B cell (primary cell): ENCODE results near the gene TELO2. TPM values are rescaled to one million over a fixed set of nuclear protein-coding genes. Genes with fewer than 3 reads are reported as not detected.
"Not testable (repeated sequence)": the region's sequence is repeated elsewhere in the genome, so short reads cannot be mapped to it uniquely, and the experiment has no call there.

Experiments used
- ATAC-seq: fragments of 200-7000 bp; cut with Tn5 transposase; one replicate; pipeline ENCODE4 v1.10.0; 2021; ENCODE audit warnings: low read depth, mild to moderate bottlenecking, moderate number of reproducible peaks, moderate library complexity
- CTCF ChIA-PET: fragments of 350-600 bp; sonication (Branson Sonifier 250); formaldehyde crosslinking; loops from one replicate; lab custom pipeline; 2021; ENCODE audit warnings: antibody characterized with exemption, inconsistent platforms; lab: Charles Lee
- POLR2A ChIA-PET: fragments of 350-600 bp; sonication (Branson Sonifier 250); formaldehyde crosslinking; loops from one replicate; lab custom pipeline; 2021; ENCODE audit warnings: antibody characterized with exemption; lab: Charles Lee
- DNase-seq: peaks from one replicate; pipeline ENCODE4 v3.0.0; 2013
- H2AFZ ChIP-seq: 2 replicates; pipeline ENCODE4 v1.6.1; 2012; ENCODE audit warnings: mild to moderate bottlenecking, low read depth, low read length; ENCODE audit not compliant: insufficient read depth, poor library complexity, severe bottlenecking
- H3K27ac ChIP-seq, 2 donors: 1 replicate in 1 of 2; 2 replicates in 1 of 2; pipeline ENCODE4 v1.5.1; 2012 to 2013; ENCODE audit warnings: low read length in 2 of 2, mild to moderate bottlenecking in 2 of 2, moderate library complexity in 1 of 2
- H3K27me3 ChIP-seq, 4 experiments: fragments of 200-600 bp in 1 of 4; sonication (generic) in 1 of 4; replicated peaks in 1 of 4; 1 replicate in 2 of 4; 2 replicates in 2 of 4; pipeline versions ENCODE4 v1.6.1 to v1.7.0; 2013 to 2016; ENCODE audit warnings: low read length in 3 of 4, mild to moderate bottlenecking in 2 of 4, mixed read lengths in 1 of 4, moderate library complexity in 1 of 4; ENCODE audit not compliant: insufficient read depth in 4 of 4, control insufficient read depth in 3 of 4; ENCODE audit errors: control extremely low read depth in 1 of 4
- H3K36me3 ChIP-seq, 2 experiments: replicated peaks in 1 of 2; 1 replicate in 1 of 2; 2 replicates in 1 of 2; pipeline versions ENCODE4 v1.6.1 to v1.7.1; 2013; ENCODE audit warnings: low read length in 1 of 2; ENCODE audit not compliant: insufficient read depth in 2 of 2, control insufficient read depth in 1 of 2; ENCODE audit errors: control extremely low read depth in 1 of 2, extremely low read depth in 1 of 2
- H3K4me1 ChIP-seq, 2 donors: fragments of 200-600 bp in 1 of 2; sonication (generic) in 1 of 2; 1 replicate in 1 of 2; 2 replicates in 1 of 2; pipeline versions ENCODE4 v1.5.1 to v1.6.1; 2013 to 2017; ENCODE audit warnings: low read length in 2 of 2; ENCODE audit not compliant: control insufficient read depth in 2 of 2, insufficient read depth in 2 of 2
- H3K4me2 ChIP-seq: replicated peaks from 2 replicates; pipeline ENCODE3; 2012; ENCODE audit warnings: mild to moderate bottlenecking, low read depth, low read length; ENCODE audit not compliant: poor library complexity, severe bottlenecking
- H3K4me3 ChIP-seq, 5 experiments: fragments of 200-600 bp in 1 of 5; sonication (generic) in 1 of 5; 1 replicate in 3 of 5; 2 replicates in 2 of 5; pipeline versions ENCODE4 v1.5.1 to v1.7.0; 2011 to 2016; ENCODE audit warnings: low read length in 4 of 5, mild to moderate bottlenecking in 4 of 5, low read depth in 2 of 5, control low read depth in 1 of 5, moderate library complexity in 1 of 5; ENCODE audit not compliant: insufficient read depth in 1 of 5; ENCODE audit errors: control extremely low read depth in 1 of 5, extremely low read depth in 1 of 5
- H3K79me2 ChIP-seq: fragments of 200-600 bp; sonication (generic); one replicate; pipeline ENCODE4 v1.6.0; 2016; ENCODE audit warnings: low read length; ENCODE audit not compliant: control insufficient read depth, insufficient read depth
- H3K9ac ChIP-seq: fragments of 200-600 bp; sonication (generic); 2 replicates; pipeline ENCODE4 v1.6.1; 2017; ENCODE audit warnings: mild to moderate bottlenecking, low read length, moderate library complexity
- H3K9me3 ChIP-seq, 3 donors: one replicate each; pipeline versions ENCODE4 v1.6.1 to v1.7.1; 2013; ENCODE audit warnings: low read length in 2 of 3; ENCODE audit not compliant: control insufficient read depth in 2 of 3, insufficient read depth in 1 of 3; ENCODE audit errors: control extremely low read depth in 1 of 3
- H4K20me1 ChIP-seq: 2 replicates; pipeline ENCODE4 v1.6.0; 2012; ENCODE audit warnings: mild to moderate bottlenecking, low read length; ENCODE audit not compliant: insufficient read depth, control insufficient read depth, poor library complexity, severe bottlenecking
- H3K27ac Mint-ChIP-seq: one replicate; pipeline ENCODE4 v1.8.0; 2021; ENCODE audit warnings: mixed read lengths
- H3K27me3 Mint-ChIP-seq: one replicate; pipeline ENCODE4 v1.8.0; 2021; ENCODE audit warnings: mixed read lengths
- H3K4me1 Mint-ChIP-seq: one replicate; pipeline ENCODE4 v1.8.0; 2021; ENCODE audit warnings: mixed read lengths
- H3K4me3 Mint-ChIP-seq: one replicate; pipeline ENCODE4 v1.8.0; 2021; ENCODE audit warnings: mixed read lengths
- H3K9me3 Mint-ChIP-seq: one replicate; pipeline ENCODE4 v1.8.0; 2022; ENCODE audit warnings: mixed read lengths; ENCODE audit not compliant: insufficient read depth
- EZH2 ChIP-seq: IDR thresholded peaks from 2 replicates; pipeline ENCODE4 v1.6.1; 2012; ENCODE audit warnings: borderline replicate concordance, low read depth, mild to moderate bottlenecking, moderate library complexity, low read length; ENCODE audit not compliant: insufficient read depth, poor library complexity, severe bottlenecking
- WGBS: methylation state at CpG from one replicate; pipeline ENCODE4 v1.1.5; 2013; ENCODE audit warnings: missing lambda C conversion rate; ENCODE audit not compliant: insufficient coverage; 5-methylcytosine and 5-hydroxymethylcytosine counted together
- intact Hi-C: fragments of 100-400 bp; cut with micrococcal nuclease; formaldehyde crosslinking; loops from one replicate; pipeline ENCODE4 v1.10.0; 2022
- polyA plus RNA-seq: library from polyadenylated mRNA; depleted of rRNA; stranded (reverse); fragments of >200 nt; gene quantifications from 2 replicates; pipeline ENCODE4 v1.2.3, GENCODE V29; 2012
- total RNA-seq, 2 donors: library from RNA; stranded (reverse); fragments of 120-200 nt in 1 of 2; gene quantifications; 1 replicate in 1 of 2; 2 replicates in 1 of 2; pipeline versions ENCODE4 v1.2.3 to v1.2.4, GENCODE V29; 2013 to 2022
- TF ChIP-seq, protein P1 (sequence below): fragments of 200-600 bp; IDR thresholded peaks from one replicate; pipeline ENCODE4 v1.8.0; 2022; ENCODE audit warnings: antibody characterized with exemption, mild to moderate bottlenecking

Gene TELO2
- total and polyA plus RNA-seq, 2 donors (not counting 1 experiment from before 2014, with no cell fraction given) = 81.9 to 136 TPM

DNA sequence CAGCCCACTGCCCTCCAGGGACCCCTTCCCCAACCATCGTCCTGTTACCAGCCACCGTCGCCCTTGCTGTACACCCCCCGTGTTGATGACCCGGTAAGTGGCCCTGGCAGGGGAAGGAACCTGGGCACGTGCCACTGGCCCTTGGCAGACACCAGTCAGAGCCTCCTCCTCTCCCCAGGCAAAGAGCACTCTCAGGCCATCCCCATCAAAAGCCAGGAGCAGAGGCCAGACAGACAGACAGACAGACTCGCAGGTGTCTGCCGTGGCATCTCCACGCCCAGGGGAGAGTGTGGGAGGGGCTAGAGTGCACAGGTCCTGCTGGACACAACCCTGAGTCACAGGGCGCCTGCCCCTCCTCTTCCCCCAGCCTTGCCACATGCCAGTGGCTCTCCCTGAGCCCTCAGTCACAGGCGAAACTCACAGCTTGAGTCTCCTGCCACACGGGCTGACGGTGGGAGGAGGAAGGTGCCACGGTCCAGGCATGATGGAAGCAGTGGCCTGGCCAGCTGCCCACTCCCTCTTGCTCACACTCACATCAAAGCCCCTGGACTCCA is 26.1 kb upstream of the TELO2 start:
- peaks cover 20 to 37% of the 10 kb centered on the region in 2 donors for H3K4me1 ChIP-seq

DNA sequence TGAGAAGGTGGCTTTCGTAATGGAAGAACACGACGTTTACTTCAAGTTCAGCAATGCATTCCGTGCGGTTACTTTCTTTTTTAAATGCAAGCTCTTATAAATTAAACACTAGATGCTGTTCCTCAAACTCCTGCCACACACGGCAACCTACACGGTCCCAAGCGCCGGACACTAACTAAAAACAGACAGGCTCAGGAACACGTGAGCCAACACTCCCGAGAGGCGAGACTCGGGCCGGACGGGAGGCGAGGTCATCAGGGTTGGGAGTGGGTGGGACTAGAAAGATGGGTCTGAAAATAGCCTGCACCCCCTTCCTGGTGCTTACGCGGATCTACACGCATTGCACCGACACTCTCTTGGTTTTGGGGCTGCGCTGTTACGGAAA is 24.7 kb upstream of the TELO2 start:
- Histone ChIP-seq H3K4me2 (no peak overlapping the region), H2AFZ (no peak overlapping the region), H3K27me3 (no peaks in the 10 kb centered on the region), H4K20me1 (peaks cover 43% of the 10 kb centered on the region), H3K4me1 (peaks cover 29 to 48% of the 10 kb centered on the region in 2 donors), H3K27ac (no peak overlapping the region), H3K9ac (no peak overlapping the region), H3K36me3 (peaks cover 1 to 11% of the 10 kb centered on the region in 2 experiments), H3K9me3 (no peaks in the 10 kb centered on the region), H3K79me2 (peaks cover 99% of the 10 kb centered on the region), H3K4me3 (no peak overlapping the region)
- Mint-ChIP-seq H3K27ac (peak overlapping the region; percentile 10), H3K4me1 (peaks cover 47% of the 10 kb centered on the region), H3K9me3 (no peaks in the 10 kb centered on the region), H3K27me3 (no peaks in the 10 kb centered on the region), H3K4me3 (no peak overlapping the region)
- ATAC-seq = no peak
- intact Hi-C loops = no loop called here
- no peak for TF ChIP-seq EZH2
- CTCF ChIA-PET = no interaction called here
- WGBS = 98% methylated on average over 18 of the region's 22 CpGs
- POLR2A ChIA-PET = interaction anchor here (1.0 kb wide), 1 partner anchor 36 kb away, joined by 3 read pairs; no protein-coding TSS in a partner anchor
- no peak for DNase-seq

More for the DNA sequence above, 26.1 kb upstream of the TELO2 start:
- Histone ChIP-seq H3K9me3 (no peaks in the 10 kb centered on the region), H2AFZ (no peak overlapping the region), H3K27ac (peak overlapping the region in 1 of 2 donors; percentile 15), H3K4me2 (no peak overlapping the region), H4K20me1 (peaks cover 43% of the 10 kb centered on the region), H3K36me3 (peaks cover 6 to 18% of the 10 kb centered on the region in 2 experiments), H3K27me3 (no peaks in the 10 kb centered on the region), H3K79me2 (peaks cover 99% of the 10 kb centered on the region), H3K9ac (no peak overlapping the region), H3K4me3 (no peak overlapping the region)
- Mint-ChIP-seq H3K4me1 (peaks cover 38% of the 10 kb centered on the region), H3K9me3 (no peaks in the 10 kb centered on the region), H3K27ac (peak overlapping the region; percentile 46), H3K27me3 (no peaks in the 10 kb centered on the region), H3K4me3 (no peak overlapping the region)
- TF ChIP-seq, protein P1, sequence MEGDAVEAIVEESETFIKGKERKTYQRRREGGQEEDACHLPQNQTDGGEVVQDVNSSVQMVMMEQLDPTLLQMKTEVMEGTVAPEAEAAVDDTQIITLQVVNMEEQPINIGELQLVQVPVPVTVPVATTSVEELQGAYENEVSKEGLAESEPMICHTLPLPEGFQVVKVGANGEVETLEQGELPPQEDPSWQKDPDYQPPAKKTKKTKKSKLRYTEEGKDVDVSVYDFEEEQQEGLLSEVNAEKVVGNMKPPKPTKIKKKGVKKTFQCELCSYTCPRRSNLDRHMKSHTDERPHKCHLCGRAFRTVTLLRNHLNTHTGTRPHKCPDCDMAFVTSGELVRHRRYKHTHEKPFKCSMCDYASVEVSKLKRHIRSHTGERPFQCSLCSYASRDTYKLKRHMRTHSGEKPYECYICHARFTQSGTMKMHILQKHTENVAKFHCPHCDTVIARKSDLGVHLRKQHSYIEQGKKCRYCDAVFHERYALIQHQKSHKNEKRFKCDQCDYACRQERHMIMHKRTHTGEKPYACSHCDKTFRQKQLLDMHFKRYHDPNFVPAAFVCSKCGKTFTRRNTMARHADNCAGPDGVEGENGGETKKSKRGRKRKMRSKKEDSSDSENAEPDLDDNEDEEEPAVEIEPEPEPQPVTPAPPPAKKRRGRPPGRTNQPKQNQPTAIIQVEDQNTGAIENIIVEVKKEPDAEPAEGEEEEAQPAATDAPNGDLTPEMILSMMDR = no peak
- no peak for TF ChIP-seq EZH2
- ChIA-PET CTCF (no interaction called here), POLR2A (no interaction called here)
- WGBS = 94% methylated on average over 10 of the region's 14 CpGs
- ATAC-seq (no peak), DNase-seq (no peak)
- intact Hi-C loops = no loop called here

DNA sequence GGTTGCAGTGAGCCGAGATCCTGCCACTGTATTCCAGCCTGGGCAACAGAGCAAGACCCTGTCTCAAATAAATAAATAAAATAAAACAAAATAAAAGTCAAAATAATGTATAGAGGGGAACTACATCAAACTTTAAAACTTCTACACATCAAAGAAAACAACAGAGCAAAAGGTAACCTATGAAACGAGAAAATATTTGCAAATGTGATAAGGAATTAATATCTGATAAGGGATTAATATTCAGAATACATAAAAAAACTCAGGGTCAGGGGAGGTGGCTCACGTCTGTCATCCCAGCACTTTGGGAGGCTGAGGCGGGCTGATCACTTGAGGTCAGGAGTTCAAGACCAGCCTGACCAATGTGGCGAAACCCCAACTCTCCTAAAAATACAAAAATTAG is 24.0 kb upstream of the TELO2 start:
- H3K9ac ChIP-seq, H3K27me3 ChIP-seq, H2AFZ ChIP-seq, H3K9me3 ChIP-seq, POLR2A ChIA-PET, H3K4me3 ChIP-seq, ATAC-seq, CTCF ChIA-PET, H3K9me3 Mint-ChIP-seq, DNase-seq, H3K36me3 ChIP-seq, H3K27me3 Mint-ChIP-seq: not testable (repeated sequence)
- peak overlapping the region; percentile 83 for H3K4me3 Mint-ChIP-seq
- WGBS = 50% methylated on average over 1 of the region's 5 CpGs
- Histone ChIP-seq H3K27ac (peak overlapping the region; percentile 76 to 96), H3K79me2 (peaks cover 100% of the 10 kb centered on the region), H3K4me1 (peaks cover 36 to 55% of the 10 kb centered on the region in 2 donors), H4K20me1 (peaks cover 50% of the 10 kb centered on the region), H3K4me2 (peak overlapping the region; percentile 97)
- H3K27ac Mint-ChIP-seq = peak overlapping the region; percentile 94
- intact Hi-C loops = loop anchor here (1.0 kb wide), 1 partner anchor 10 kb away; no protein-coding TSS in a partner anchor
- H3K4me1 Mint-ChIP-seq = peaks cover 51% of the 10 kb centered on the region
